Stimulated activated CD4-positive, alpha-beta T cell treated with anti-CD3 and anti-CD28 coated beads, TNF-alpha, amount 100 ng/mL, for 1 hour (primary cell): ENCODE measurements around the gene CACNA2D3.
"Not testable (repeated sequence)": the region's sequence is repeated elsewhere in the genome, so short reads cannot be mapped to it uniquely, and the experiment has no call there.

Experiments used
- DNase-seq, 3 donors: peaks; one replicate each; pipeline ENCODE4 v3.0.0-alpha.2; 2020; ENCODE audit warnings: low read depth in 3 of 3, low spot score in 1 of 3

Gene CACNA2D3

GRCh38 chr3:54619531-54619930, 497.2 kb downstream of the CACNA2D3 start:
- no peak for DNase-seq

GRCh38 chr3:54621184-54621583, 498.8 kb downstream of the CACNA2D3 start:
- no peak for DNase-seq

- no peak for DNase-seq
Observed at GRCh38 chr3:54622678-54623077, 500.3 kb downstream of the CACNA2D3 start.

- no peak for DNase-seq
Observed at GRCh38 chr3:54625805-54626787, 503.7 kb downstream of the CACNA2D3 start.

- no peak for DNase-seq
Observed at GRCh38 chr3:54628888-54629441, 506.6 kb downstream of the CACNA2D3 start.

- DNase-seq, result no peak
Observed at GRCh38 chr3:54630101-54630623, 507.8 kb downstream of the CACNA2D3 start.

GRCh38 chr3:54631001-54631400, 508.6 kb downstream of the CACNA2D3 start:
- not testable (repeated sequence) for DNase-seq

- no peak for DNase-seq
Observed at GRCh38 chr3:54631516-54632325, 509.4 kb downstream of the CACNA2D3 start.

GRCh38 chr3:54632326-54632665, 509.9 kb downstream of the CACNA2D3 start:
- no peak for DNase-seq

- DNase-seq, result no peak
Observed at GRCh38 chr3:54632834-54633233, 510.5 kb downstream of the CACNA2D3 start.

GRCh38 chr3:54633444-54634121, 511.2 kb downstream of the CACNA2D3 start:
- no peak for DNase-seq

- no peak for DNase-seq
Observed at GRCh38 chr3:54634122-54634469, 511.7 kb downstream of the CACNA2D3 start.

- DNase-seq, result not testable (repeated sequence)
Observed at GRCh38 chr3:54639790-54640372, 517.5 kb downstream of the CACNA2D3 start.

GRCh38 chr3:54641226-54642014, 519.1 kb downstream of the CACNA2D3 start:
- DNase-seq, result no peak

GRCh38 chr3:54642147-54642546, 519.8 kb downstream of the CACNA2D3 start:
- DNase-seq, result no peak

- no peak for DNase-seq
Observed at GRCh38 chr3:54647721-54648120, 525.4 kb downstream of the CACNA2D3 start.

GRCh38 chr3:54649551-54649950, 527.2 kb downstream of the CACNA2D3 start:
- no peak for DNase-seq

- no peak for DNase-seq
Observed at GRCh38 chr3:54653456-54654195, 531.3 kb downstream of the CACNA2D3 start.

- no peak for DNase-seq
Observed at GRCh38 chr3:54654776-54655175, 532.4 kb downstream of the CACNA2D3 start.
